HG03103 (cell line): ENCODE data around the gene EFCAB11.
A peak's percentile ranks its signal among the peaks of the same experiment; 100 is the strongest.

Experiments
- ATAC-seq: cut with Tn5 transposase; IDR thresholded peaks from one replicate; pipeline ENCODE4 v1.9.1; 2021; ENCODE audit warnings: low read depth; ENCODE audit not compliant: unreplicated experiment

Gene EFCAB11

DNA sequence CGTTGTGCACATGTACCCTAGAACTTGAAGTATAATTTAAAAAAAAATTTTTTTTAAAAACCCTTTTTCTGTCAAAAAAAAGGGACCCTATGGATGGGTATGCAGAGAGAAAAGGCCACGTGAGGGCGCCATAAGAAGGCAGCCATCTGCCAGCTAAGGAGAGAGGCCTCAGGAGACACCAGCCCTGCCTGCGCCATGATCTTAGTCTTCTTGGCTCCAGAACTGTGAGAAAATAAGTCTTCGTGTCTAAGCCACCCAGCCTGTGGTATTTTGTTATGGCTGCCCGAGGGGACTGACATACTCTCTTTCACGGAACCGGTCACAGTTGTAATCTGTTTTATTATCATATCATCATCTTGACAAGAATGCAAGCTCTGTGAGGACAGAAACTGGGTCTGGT lies 174.8 kb downstream of the EFCAB11 start:
- ATAC-seq: no peak

- ATAC-seq: no peak
These were observed 178.6 kb downstream of the EFCAB11 start for GRCh38 chr14:89775946-89776345.

DNA sequence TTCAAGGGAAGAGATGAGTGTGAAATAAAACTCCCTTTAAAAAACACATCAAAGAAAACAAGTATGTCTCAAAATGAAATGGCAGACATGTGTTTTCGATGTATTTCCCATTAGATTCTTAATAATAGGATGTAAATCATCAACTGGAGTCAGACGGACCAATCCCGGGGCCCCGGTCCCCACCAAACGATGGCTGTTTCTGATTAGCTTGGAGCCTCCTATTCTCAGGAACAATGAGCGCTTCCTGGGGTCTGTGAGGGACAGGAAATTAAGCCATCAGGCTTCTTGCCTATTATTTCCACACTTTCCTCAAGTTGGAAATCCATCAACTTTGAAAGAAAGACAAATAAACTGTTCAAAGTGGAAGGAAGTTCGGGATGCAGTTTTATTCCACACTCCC lies 179.4 kb downstream of the EFCAB11 start:
- ATAC-seq: no peak

DNA sequence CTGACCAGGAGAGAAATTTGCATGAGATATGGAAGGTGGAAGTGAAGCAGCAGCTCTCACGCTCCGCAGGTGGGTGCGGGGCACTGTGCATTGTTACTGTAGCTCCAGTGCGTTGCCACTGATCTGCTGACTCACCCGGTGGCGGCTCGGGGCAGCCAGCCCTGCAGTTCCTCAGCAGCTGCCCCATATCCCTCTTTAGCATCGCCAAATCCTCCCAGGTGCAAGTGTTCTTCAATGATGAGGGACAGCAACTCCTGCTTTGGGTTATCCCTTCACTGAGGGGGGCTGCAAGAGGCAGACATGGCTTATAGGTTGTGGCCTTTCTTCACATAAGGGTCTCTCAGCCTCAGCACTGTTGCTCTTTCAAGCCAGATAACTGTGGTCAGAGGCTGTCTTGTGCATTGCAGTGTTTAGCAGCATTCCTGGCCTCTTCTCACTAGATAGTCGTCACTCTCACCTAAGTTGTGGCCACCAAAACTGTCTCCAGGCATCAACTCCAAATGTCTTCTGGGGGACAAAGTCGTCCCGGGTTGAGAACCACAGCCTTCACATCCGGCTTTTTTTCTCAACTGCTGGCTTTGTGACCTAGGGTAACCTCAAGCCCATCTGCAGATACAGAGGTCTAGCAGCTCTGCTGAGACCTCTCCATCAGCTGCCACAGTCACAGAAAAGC lies 180.8 kb downstream of the EFCAB11 start:
- peak; percentile 79 for ATAC-seq

- ATAC-seq: peak; percentile 44
These were observed 181.4 kb downstream of the EFCAB11 start for GRCh38 chr14:89773151-89773550.

DNA sequence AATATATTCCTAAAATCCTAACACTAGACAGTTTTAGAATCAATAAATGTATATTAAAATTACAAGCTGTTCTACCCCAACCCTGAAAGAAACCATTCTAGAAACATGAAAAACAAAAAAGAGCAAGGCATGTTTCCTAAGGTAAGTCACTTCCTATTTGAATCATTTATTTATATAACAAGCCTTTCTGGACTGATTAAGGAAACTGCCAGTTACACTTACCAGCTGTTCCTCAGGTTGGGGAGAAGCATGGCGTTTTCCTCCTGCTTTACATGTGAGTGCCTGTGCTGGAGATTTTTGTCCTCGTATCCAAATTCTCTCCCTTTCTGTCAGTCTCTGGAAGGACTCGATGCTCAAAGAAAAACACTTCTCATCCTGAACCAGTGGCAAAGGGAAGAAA lies 183.3 kb downstream of the EFCAB11 start:
- no peak for ATAC-seq

GRCh38 chr14:89767861-89768268 lies 186.7 kb downstream of the EFCAB11 start:
- ATAC-seq: peak; percentile 56

DNA sequence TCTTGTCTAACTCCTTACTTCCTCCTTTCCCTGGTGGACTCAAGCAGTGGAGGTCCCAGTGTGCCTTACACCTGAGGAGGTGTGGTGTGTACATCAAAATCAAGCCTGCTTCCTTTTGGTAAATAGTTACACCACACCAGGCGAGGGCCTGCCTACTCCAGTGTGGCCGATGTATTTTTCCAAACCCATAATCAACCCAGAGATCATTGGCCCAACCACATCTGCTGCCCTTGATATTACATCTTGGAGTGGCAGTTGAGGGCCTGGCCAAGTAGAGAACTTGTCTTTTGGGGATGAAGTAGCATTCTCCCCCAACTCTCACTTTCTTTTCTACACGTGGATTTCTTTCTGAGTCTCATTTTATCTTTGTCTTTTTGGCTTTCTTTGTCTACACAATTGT lies 187.4 kb downstream of the EFCAB11 start:
- ATAC-seq: no peak

DNA sequence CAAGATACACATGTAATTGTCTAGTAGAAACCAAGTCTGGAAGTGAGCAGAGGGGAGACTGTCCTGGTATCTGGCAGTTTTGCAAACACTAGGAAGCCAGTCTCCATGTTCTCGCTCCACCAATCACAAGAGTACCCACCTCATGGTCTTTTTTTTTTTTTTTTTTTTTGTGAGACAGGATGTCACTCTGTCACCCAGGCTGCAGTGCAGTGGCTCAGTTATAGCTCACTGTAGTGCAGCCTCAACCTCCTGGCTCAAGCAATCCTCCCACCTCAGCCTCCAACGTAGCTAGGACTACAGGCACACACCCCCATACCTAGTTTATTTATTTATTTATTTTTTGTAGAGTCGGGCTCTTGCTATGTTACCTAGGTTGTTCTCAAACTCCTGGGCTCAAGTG lies 189.2 kb downstream of the EFCAB11 start:
- ATAC-seq: no peak

DNA sequence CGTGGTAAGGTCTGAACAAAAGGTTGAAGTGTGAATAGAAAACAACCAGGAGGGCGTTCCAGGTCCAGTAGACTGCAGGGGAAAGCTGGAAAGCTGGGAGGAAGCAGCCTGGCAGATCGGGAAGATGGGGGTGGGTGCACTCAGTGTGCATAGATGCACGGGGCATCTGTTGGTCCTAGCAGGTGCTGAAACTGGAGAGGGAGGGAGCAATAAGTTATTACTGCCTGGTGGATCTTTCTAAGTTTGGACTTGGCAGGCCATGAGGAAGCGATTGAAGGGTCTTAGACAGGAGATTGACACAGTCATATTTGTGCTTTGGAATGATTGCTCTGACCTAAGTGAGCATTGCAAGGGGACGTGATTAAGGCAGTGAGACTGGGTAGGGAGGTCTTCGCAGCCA lies 194.4 kb downstream of the EFCAB11 start:
- ATAC-seq: no peak

GRCh38 chr14:89757313-89757939 lies 197.1 kb downstream of the EFCAB11 start:
- ATAC-seq: no peak

GRCh38 chr14:89755816-89756215 lies 198.7 kb downstream of the EFCAB11 start:
- ATAC-seq: no peak

- no peak for ATAC-seq
These were observed 200.6 kb downstream of the EFCAB11 start for GRCh38 chr14:89753828-89754412.

GRCh38 chr14:89750908-89751392 lies 203.6 kb downstream of the EFCAB11 start:
- ATAC-seq: no peak

GRCh38 chr14:89750281-89750755 lies 204.2 kb downstream of the EFCAB11 start:
- no peak for ATAC-seq

DNA sequence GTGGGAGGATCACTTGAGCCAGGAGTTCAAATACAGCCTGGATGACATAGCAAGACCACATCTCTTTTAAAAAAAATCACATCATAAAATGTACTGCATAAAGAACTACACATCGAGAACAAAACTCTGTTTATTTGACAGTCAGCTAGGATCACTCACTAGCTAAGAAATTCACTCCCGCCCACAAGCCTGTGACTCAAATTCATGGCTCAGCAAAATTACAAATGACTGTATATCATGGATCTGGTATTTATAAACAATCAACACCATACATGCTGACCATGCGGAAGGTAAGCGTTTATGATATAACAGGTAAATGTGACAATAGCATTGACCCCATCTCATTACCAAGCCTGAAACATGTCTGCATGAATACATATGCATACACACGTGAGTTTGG lies 206.5 kb downstream of the EFCAB11 start:
- no peak for ATAC-seq

- ATAC-seq: no peak
These were observed 207.4 kb downstream of the EFCAB11 start for GRCh38 chr14:89747126-89747525.

- ATAC-seq: no peak
These were observed 207.9 kb downstream of the EFCAB11 start for GRCh38 chr14:89746654-89747053.

GRCh38 chr14:89746135-89746534 lies 208.4 kb downstream of the EFCAB11 start:
- ATAC-seq: no peak
